ENCODE measurements around the gene CUL5.
"Not testable (repeated sequence)": the region's sequence is repeated elsewhere in the genome, so short reads cannot be mapped to it uniquely, and the experiment has no call there.

Gene CUL5

GRCh38 chr11:108025387-108026080 is 16.8 kb downstream of the CUL5 start:
- no peak for DNase-seq

GRCh38 chr11:108027057-108027456 is 18.4 kb downstream of the CUL5 start:
- no peak for DNase-seq

- not testable (repeated sequence) for DNase-seq
Observed at GRCh38 chr11:108028822-108029441, 20.2 kb downstream of the CUL5 start.

- not testable (repeated sequence) for DNase-seq
Observed at GRCh38 chr11:108031604-108032003, 22.9 kb downstream of the CUL5 start.

GRCh38 chr11:108032800-108033199 is 24.1 kb downstream of the CUL5 start:
- no peak for DNase-seq

- no peak for DNase-seq
Observed at GRCh38 chr11:108034034-108034433, 25.3 kb downstream of the CUL5 start.

GRCh38 chr11:108034952-108035351 is 26.3 kb downstream of the CUL5 start:
- DNase-seq = no peak

- DNase-seq = no peak
Observed at GRCh38 chr11:108035690-108036089, 27.0 kb downstream of the CUL5 start.

GRCh38 chr11:108037211-108037610 is 28.5 kb downstream of the CUL5 start:
- no peak for DNase-seq

GRCh38 chr11:108037636-108038035 is 28.9 kb downstream of the CUL5 start:
- no peak for DNase-seq

- DNase-seq = no peak
Observed at GRCh38 chr11:108048269-108048668, 39.6 kb downstream of the CUL5 start.

GRCh38 chr11:108062336-108062735 is 53.6 kb downstream of the CUL5 start:
- DNase-seq = no peak

GRCh38 chr11:108063410-108063809 is 54.7 kb downstream of the CUL5 start:
- DNase-seq = no peak

GRCh38 chr11:108069947-108070346 is 61.2 kb downstream of the CUL5 start:
- no peak for DNase-seq

GRCh38 chr11:108084811-108085210 is 76.1 kb downstream of the CUL5 start:
- DNase-seq = no peak

- DNase-seq = no peak
Observed at GRCh38 chr11:108085672-108086071, 77.0 kb downstream of the CUL5 start.

- no peak for DNase-seq
Observed at GRCh38 chr11:108092134-108092533, 83.4 kb downstream of the CUL5 start.

- DNase-seq = no peak
Observed at GRCh38 chr11:108093128-108093904, 84.6 kb downstream of the CUL5 start.

- DNase-seq = no peak
Observed at GRCh38 chr11:108097179-108097578, 88.5 kb downstream of the CUL5 start.

GRCh38 chr11:108101090-108101775 is 92.5 kb downstream of the CUL5 start:
- DNase-seq = no peak

GRCh38 chr11:108111126-108111525 is 102.4 kb downstream of the CUL5 start:
- no peak for DNase-seq

GRCh38 chr11:108112057-108112456 is 103.4 kb downstream of the CUL5 start:
- DNase-seq = no peak

GRCh38 chr11:108115500-108116140 is 106.9 kb downstream of the CUL5 start:
- peak; percentile 29 to 52 for DNase-seq
